ENCODE results near the gene IL10RA. TPM values are rescaled to one million over a fixed set of nuclear protein-coding genes. Genes with fewer than 3 reads are reported as not detected.
A peak's percentile ranks its signal among the peaks of the same experiment; 100 is the strongest.
"Not testable (repeated sequence)": the region's sequence is repeated elsewhere in the genome, so short reads cannot be mapped to it uniquely, and the experiment has no call there.

IL10RA gene
- total RNA-seq, 1 donor from 2014 or later = 88.3 TPM

DNA sequence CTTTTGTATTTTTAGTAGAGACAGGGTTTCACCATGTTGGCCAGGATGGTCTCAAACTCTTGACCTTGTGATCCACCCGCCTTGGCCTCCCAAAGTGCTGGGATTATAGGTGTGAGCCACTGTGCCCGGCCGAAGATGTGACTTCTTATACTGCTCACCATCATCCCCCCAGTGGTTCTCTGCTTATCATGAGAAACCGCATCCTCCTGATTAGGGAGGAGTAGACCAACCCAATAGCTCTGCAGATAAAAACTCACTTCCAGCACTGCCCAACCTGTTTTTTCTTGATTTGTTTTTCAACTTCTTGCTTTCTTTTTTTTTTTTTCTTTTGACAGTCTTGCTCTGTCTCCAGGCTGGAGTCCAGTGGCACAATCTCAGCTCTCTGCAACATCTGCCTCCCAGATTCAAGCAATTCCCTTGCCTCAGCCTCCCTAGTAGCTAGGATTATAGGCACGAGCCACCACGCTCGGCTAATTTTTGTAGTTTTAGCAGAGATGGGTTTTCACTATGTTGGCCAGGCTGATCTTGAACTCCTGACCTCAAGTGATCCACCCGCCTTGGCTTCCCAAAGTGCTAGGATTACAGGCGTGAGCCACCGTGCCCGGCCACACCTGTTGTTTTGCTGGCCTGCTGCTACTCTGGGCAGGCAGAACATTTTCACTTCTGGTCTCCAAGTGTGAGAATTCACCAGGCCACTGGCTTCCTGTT is 21.5 kb downstream of the IL10RA start:
- H3K36me3 Mint-ChIP-seq (ENCODE audit: low read depth) = peaks cover 20% of the 10 kb centered on the region

GRCh38 chr11:118008271-118008911 is 22.2 kb downstream of the IL10RA start:
- DNase-seq (ENCODE audit: low spot score) = no peak
- H3K9me3 Mint-ChIP-seq = peaks cover 10% of the 10 kb centered on the region
- H3K4me3 Mint-ChIP-seq = peak overlapping the region; percentile 60
- peaks cover 17% of the 10 kb centered on the region for H3K36me3 Mint-ChIP-seq (ENCODE audit: low read depth)
- peak overlapping the region; percentile 91 for H3K27ac Mint-ChIP-seq
- intact Hi-C loops (cut with micrococcal nuclease) = no loop called here
- H3K27me3 Mint-ChIP-seq (ENCODE audit: insufficient read depth) = no peaks in the 10 kb centered on the region
- peaks cover 90% of the 10 kb centered on the region for H3K4me1 Mint-ChIP-seq (ENCODE audit: low read depth)

More for the DNA sequence above, 21.5 kb downstream of the IL10RA start:
- Mint-ChIP-seq H3K27ac (peak overlapping the region; percentile 91), H3K4me1 (ENCODE audit: low read depth) (peaks cover 96% of the 10 kb centered on the region), H3K4me3 (peak overlapping the region; percentile 60)
- H3K9me3 Mint-ChIP-seq; DNase-seq (ENCODE audit: low spot score); intact Hi-C loops (cut with micrococcal nuclease); H3K27me3 Mint-ChIP-seq (ENCODE audit: insufficient read depth): not testable (repeated sequence)

DNA sequence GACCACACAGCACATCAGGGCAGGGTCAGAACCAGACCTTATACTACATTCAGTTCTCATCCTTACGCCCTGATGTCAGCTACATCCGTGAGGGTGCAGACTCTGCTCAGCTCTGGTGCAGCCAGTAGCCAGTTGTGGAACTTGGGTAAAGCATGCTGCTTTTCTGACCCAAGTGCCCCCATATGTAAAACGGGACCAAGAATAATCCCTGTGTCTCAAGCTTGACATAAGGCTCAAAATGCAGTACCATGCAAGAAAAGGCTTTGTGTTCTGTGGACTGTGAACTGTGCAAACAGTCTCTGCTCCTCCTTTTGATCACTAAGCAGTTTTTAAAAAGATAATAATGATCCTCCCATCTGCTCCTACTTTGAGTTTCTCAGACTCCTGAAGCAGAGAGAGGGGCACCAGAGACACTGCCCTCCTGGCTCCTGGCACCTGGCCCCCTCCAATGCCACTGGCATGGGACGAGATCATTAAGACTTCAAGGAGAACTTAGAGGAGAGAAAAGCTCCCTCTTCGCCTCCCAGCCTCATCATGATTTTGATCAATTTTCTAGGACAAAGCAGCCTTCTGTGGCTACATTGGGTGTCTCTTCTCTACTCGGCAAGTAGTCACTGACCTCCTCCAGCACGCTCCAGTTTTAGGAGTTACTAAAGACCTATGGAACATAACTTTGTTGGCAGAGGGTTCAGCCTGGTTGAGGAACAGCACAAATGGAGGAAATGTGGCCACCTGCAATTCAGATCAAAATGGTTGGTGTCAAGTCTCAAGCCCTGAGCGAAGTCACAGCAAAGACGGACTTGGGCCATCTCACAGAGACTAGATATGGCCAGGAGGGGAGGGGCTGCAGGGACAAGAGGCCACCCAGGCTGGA is 23.9 kb downstream of the IL10RA start:
- Mint-ChIP-seq H3K9me3 (peaks cover 5% of the 10 kb centered on the region), H3K27me3 (ENCODE audit: insufficient read depth) (no peaks in the 10 kb centered on the region), H3K4me3 (no peak overlapping the region), H3K36me3 (ENCODE audit: low read depth) (peaks cover 11% of the 10 kb centered on the region), H3K27ac (peak overlapping the region; percentile 36), H3K4me1 (ENCODE audit: low read depth) (peaks cover 86% of the 10 kb centered on the region)
- DNase-seq (ENCODE audit: low spot score) = no peak
- intact Hi-C loops (cut with micrococcal nuclease) = no loop called here

- Mint-ChIP-seq H3K9me3 (peaks cover 12% of the 10 kb centered on the region), H3K4me3 (no peak overlapping the region), H3K27me3 (ENCODE audit: insufficient read depth) (no peaks in the 10 kb centered on the region), H3K27ac (no peak overlapping the region), H3K4me1 (ENCODE audit: low read depth) (peaks cover 86% of the 10 kb centered on the region), H3K36me3 (ENCODE audit: low read depth) (peaks cover 11% of the 10 kb centered on the region)
- DNase-seq (ENCODE audit: low spot score) = no peak
- intact Hi-C loops (cut with micrococcal nuclease) = no loop called here
Observed at GRCh38 chr11:118010738-118011461, 24.7 kb downstream of the IL10RA start.

GRCh38 chr11:118012083-118012669 is 26.0 kb downstream of the IL10RA start:
- peaks cover 13% of the 10 kb centered on the region for H3K36me3 Mint-ChIP-seq (ENCODE audit: low read depth)
- no peak overlapping the region for H3K4me3 Mint-ChIP-seq
- no peaks in the 10 kb centered on the region for H3K27me3 Mint-ChIP-seq (ENCODE audit: insufficient read depth)
- H3K27ac Mint-ChIP-seq = peak overlapping the region; percentile 27
- intact Hi-C loops (cut with micrococcal nuclease) = loop anchor here (1.0 kb wide), 1 partner anchor 9 kb away; no protein-coding TSS in a partner anchor
- peaks cover 18% of the 10 kb centered on the region for H3K9me3 Mint-ChIP-seq
- no peak for DNase-seq (ENCODE audit: low spot score)
- peaks cover 79% of the 10 kb centered on the region for H3K4me1 Mint-ChIP-seq (ENCODE audit: low read depth)

DNA sequence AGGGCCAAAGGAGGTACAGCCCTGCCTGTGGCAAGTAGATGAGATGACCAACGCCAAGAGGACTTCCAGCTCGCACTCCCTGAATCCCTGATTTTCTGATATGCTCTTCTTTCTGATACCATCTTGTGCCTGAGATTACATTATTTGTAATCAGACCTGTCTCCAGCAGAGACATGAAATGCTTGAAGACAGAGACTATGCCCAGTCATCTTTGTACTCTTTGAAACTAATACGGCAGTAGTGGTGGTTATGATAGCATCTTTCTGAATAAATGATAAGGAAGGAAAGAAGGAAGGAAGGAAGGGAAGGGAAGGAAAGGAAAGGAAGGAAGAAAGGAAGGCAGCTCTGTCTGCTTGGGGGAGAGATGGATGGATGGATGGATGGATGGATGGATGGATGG is 27.8 kb downstream of the IL10RA start:
- peaks cover 34% of the 10 kb centered on the region for H3K9me3 Mint-ChIP-seq
- no peak overlapping the region for H3K4me3 Mint-ChIP-seq
- no peak overlapping the region for H3K27ac Mint-ChIP-seq
- intact Hi-C loops (cut with micrococcal nuclease) = no loop called here
- H3K27me3 Mint-ChIP-seq (ENCODE audit: insufficient read depth) = peaks cover 3% of the 10 kb centered on the region
- DNase-seq (ENCODE audit: low spot score) = no peak
- H3K4me1 Mint-ChIP-seq (ENCODE audit: low read depth) = peaks cover 60% of the 10 kb centered on the region
- peaks cover 25% of the 10 kb centered on the region for H3K36me3 Mint-ChIP-seq (ENCODE audit: low read depth)

DNA sequence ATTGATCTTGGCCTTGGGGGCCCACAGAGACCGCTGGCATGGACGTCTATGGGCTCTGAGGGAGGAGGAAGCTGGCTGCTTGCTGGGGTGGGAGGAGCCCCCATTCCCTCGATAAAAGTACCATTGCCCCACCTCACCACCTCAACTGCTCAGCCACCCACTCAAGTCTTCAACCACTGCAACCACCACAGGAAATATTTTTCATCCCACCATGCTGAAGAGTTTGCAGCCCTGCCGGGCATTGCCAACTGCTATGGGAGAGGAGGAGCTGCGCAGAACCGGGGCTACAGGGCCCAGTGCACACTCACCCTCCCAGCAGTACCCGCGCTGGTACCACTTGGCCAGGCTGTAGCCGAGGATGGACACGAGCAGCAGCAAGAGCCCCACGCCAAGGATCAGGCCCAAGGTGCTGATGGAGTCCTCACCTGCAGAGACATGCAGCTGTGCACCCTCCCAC is 29.2 kb downstream of the IL10RA start:
- Mint-ChIP-seq H3K9me3 (peaks cover 48% of the 10 kb centered on the region), H3K36me3 (ENCODE audit: low read depth) (peaks cover 33% of the 10 kb centered on the region), H3K4me3 (peak overlapping the region; percentile 32), H3K4me1 (ENCODE audit: low read depth) (peaks cover 48% of the 10 kb centered on the region), H3K27me3 (ENCODE audit: insufficient read depth) (peaks cover 3% of the 10 kb centered on the region), H3K27ac (peak overlapping the region; percentile 64)
- intact Hi-C loops (cut with micrococcal nuclease) = no loop called here
- DNase-seq (ENCODE audit: low spot score) = no peak

- Mint-ChIP-seq H3K4me1 (ENCODE audit: low read depth) (peaks cover 42% of the 10 kb centered on the region), H3K4me3 (peak overlapping the region; percentile 12), H3K27me3 (ENCODE audit: insufficient read depth) (peaks cover 3% of the 10 kb centered on the region), H3K9me3 (peaks cover 51% of the 10 kb centered on the region), H3K27ac (peak overlapping the region; percentile 64), H3K36me3 (ENCODE audit: low read depth) (peaks cover 36% of the 10 kb centered on the region)
- DNase-seq (ENCODE audit: low spot score) = no peak
- intact Hi-C loops (cut with micrococcal nuclease) = loop anchor here (2.0 kb wide), 1 partner anchor 13 kb away; no protein-coding TSS in a partner anchor
Observed at GRCh38 chr11:118016104-118016503, 29.9 kb downstream of the IL10RA start.

- H3K27ac Mint-ChIP-seq = no peak overlapping the region
Observed at GRCh38 chr11:118017111-118017510, 30.9 kb downstream of the IL10RA start.

DNA sequence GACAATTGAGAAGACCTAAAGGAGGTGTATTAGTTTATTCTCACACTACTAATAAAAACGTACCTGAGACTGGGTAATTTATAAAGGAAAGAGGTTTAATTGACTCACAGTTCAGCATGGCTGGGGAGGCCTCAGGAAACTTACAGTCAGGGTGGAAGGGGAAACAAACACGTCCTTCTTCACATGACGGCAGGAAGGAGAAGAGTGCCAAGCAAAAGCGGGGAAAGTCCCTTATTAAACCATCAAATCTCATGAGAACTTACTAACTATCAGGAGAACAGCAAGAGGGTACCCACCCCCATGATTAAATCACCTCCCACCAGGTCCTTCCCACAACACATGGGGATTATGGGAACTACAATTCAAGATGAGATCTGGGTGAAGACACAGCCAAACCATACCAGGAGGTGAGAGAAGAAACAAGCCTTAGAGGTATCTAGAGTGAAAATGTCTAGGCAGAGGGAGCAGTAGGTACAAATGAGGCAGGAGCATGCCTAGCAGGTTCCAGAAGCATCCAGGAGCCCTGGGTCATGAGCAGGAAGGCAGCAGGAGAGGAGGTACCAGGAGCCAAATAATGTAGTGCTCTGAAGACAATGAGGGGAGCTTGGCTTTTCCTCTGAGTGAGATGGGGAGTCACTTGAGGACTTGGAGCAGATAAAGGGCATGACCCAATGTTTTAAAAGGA is 31.6 kb downstream of the IL10RA start:
- Mint-ChIP-seq H3K36me3 (ENCODE audit: low read depth) (peaks cover 38% of the 10 kb centered on the region), H3K4me3 (peak overlapping the region; percentile 12), H3K4me1 (ENCODE audit: low read depth) (peaks cover 27% of the 10 kb centered on the region), H3K27me3 (ENCODE audit: insufficient read depth) (peaks cover 3% of the 10 kb centered on the region), H3K9me3 (peaks cover 55% of the 10 kb centered on the region), H3K27ac (no peak overlapping the region)
- DNase-seq (ENCODE audit: low spot score) = no peak
- intact Hi-C loops (cut with micrococcal nuclease) = loop anchor here (2.0 kb wide), 1 partner anchor 15 kb away; no protein-coding TSS in a partner anchor

More at GRCh38 chr11:118017111-118017510, 30.9 kb downstream of the IL10RA start:
- Mint-ChIP-seq H3K36me3 (ENCODE audit: low read depth) (peaks cover 38% of the 10 kb centered on the region), H3K4me1 (ENCODE audit: low read depth) (peaks cover 33% of the 10 kb centered on the region), H3K9me3 (peaks cover 55% of the 10 kb centered on the region), H3K27me3 (ENCODE audit: insufficient read depth) (peaks cover 3% of the 10 kb centered on the region), H3K4me3 (no peak overlapping the region)
- intact Hi-C loops (cut with micrococcal nuclease) = loop anchor here (2.0 kb wide), 1 partner anchor 14 kb away; no protein-coding TSS in a partner anchor
- DNase-seq (ENCODE audit: low spot score) = no peak

DNA sequence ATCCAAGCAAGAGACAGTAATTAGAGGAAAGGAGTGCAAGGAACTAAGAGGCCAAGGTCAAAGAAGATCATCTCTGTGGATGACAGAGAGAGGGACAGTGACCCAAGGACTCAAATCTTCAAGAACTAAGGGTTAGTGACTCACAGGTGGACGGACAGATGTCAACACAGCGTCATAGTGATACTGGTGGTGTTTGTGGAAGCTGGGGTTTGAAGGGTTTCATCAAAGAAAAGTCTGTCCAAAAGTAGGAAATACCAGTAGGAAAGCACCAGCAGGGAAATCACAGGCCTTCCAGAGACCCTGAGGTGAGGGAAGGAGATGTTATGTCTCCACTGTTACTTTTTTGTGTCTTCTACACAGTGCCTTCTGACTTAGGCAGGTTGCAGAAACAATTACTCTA is 32.2 kb downstream of the IL10RA start:
- intact Hi-C loops (cut with micrococcal nuclease) = no loop called here
- H3K9me3 Mint-ChIP-seq = peaks cover 55% of the 10 kb centered on the region
- peaks cover 38% of the 10 kb centered on the region for H3K36me3 Mint-ChIP-seq (ENCODE audit: low read depth)
- peaks cover 3% of the 10 kb centered on the region for H3K27me3 Mint-ChIP-seq (ENCODE audit: insufficient read depth)
- no peak overlapping the region for H3K27ac Mint-ChIP-seq
- DNase-seq (ENCODE audit: low spot score) = no peak
- H3K4me3 Mint-ChIP-seq = no peak overlapping the region
- peaks cover 27% of the 10 kb centered on the region for H3K4me1 Mint-ChIP-seq (ENCODE audit: low read depth)
